Stimulated activated CD4-positive, alpha-beta T cell treated with anti-CD3 and anti-CD28 coated beads, Interleukin-12 subunit alpha, Interleukin-12 subunit beta, amount 100 ng/mL, for 4 hours (primary cell): ENCODE data around the gene GUCD1.

Experiments
- DNase-seq: peaks from one replicate; pipeline ENCODE4 v3.0.0-alpha.2; 2020

Gene GUCD1

DNA sequence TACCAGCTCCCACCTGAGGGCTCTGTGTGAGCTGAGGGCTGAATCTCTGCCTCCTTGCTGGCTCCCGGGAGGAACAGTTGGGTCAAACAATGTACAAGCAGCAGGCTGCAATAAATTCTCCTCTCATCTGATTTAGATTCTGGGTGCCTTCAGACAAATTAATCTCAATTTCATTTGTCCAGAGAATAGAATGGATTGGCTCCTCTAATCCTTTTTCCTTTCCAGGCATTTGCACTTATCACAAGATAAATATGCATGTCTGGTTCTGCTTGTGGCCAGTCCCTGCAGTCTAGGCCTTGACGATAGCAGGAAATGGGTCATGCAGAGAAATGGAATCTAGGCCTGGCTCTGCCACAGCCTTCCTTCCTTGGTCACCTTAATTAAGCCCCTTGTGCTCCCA is 31.1 kb downstream of the GUCD1 start:
- DNase-seq, result no peak

DNA sequence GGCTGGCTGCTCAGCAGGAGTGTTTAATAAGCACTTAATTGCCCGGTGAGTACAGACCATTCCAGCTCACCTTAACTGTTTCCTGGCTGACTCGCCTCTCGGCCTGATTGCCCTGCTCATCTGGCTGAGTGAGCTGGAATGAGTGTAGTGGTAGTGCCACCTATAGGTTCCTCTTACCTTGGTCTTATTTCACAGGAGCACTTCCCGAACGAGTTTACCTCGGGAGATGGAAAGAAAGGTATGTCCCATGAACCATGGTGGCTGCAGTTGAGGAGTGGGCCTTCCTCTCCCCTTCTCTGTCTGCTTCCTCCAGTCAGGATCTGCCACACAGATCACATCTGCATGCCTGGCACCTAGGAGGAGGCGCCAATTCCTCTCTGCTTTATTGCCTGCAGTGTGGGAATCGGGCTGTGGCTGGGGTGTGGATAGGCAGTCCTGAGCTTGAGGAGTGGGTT is 33.1 kb downstream of the GUCD1 start:
- peak; percentile 17 for DNase-seq

DNA sequence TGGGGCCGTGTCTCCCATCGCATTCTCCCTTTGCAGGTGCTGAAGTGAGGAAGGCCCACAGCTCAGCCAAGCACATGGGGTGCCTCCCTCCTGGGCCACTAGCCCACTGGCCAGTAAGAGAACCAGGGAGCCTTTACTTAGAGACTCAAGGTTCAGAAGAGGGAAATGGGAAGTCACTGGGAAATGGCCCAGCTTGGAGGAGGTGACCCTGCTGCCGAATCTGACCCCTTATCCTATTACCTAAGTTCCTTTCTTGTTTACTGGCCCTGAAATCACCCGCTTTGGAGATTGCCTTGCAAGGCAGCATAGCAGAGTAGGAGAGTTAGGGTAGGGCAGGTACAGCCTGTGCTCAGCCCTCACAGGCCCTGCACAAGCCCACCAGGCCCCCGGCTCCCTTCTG is 35.4 kb downstream of the GUCD1 start:
- DNase-seq, result no peak

DNA sequence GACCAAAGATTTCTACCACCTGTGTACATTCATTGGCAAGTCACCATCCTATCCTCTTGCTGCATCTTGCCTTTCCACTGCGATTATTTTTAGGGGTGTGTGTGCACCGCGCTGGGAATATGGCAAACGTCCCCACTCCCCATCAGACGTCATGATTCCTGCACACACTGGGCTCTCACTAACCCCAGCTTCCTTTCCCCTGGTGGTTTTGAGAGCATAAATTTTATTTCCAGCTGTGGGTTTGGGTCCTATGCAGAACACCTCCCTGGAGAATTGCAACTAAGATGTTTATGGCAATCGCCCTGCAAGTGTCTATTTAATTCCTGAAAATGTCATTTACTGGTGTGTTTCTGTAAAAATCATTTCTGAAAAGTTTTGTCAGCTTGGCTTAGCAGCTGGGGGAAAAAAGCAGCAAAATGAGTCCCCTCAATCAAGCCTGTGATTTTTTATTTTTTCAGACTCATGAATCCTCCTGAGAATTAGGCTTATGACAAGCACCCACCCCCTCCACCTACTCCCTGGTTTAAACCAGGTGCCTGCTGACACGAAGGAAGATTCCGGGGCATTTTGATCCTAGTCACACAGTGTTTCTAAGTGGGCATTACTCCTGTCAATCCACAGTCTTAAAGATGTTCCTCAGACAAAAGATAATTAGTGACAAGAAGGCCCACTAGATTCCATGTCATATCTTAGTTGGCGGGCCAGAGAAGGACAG is 36.0 kb downstream of the GUCD1 start:
- no peak for DNase-seq

DNA sequence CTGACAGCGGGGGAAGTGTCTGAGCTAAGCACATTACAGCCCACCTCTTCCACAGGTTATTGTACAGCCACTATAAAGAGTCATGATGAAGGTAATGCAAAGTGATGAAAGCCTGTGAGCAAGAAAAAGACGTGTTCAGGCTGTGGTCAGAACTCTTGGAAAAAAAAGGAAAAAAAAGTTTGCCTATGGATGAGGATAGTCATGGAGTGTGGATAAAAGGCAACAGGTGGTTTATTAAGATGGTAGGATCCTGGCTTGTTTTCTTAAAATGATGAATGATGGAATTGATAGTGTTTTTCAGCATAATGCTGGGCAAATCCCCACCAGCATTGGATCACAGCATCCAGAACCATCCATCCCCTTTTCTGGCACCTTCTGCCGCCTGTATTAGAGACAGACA is 36.7 kb downstream of the GUCD1 start:
- DNase-seq, result no peak

DNA sequence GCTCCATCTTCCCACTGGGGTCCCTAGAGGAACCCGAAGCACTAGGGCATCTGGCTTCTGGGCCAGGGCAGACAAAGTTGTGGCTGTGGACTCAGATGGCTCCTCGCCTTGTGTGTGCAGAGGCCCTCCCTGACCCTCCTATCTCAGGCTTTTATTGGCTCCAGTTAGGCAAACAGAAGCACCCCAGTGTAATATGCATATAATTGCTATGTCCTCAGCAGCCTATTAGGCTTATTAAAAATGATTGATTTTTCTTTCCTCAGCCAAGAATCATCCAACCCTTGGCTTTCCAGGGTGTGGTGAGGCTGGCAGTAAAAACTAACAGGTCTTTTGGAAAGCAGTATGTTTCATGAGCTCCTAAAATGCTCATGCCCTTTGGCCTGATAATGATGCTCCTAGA is 37.5 kb downstream of the GUCD1 start:
- no peak for DNase-seq

DNA sequence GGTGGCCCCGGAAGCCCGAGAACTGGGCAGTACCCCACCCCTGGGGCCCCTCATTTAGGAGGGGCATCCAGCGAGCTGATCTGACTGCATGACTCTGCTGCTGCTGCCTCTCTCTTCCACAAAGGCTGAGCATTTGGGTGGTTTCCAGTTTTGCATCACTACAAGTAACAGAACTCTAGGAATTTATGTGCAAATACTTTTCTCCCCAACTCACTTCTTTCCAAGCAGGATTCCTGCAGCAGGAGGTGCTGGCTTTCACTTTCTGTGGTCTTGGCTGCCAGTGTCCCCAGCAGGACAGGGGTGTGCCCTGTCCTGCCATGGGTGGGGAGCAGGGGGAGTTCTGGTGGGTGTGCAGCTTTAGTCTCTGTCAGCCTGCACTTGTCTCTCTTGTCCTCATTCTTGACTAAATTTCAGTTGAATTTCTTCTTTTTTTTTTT is 38.6 kb downstream of the GUCD1 start:
- DNase-seq, result no peak

DNA sequence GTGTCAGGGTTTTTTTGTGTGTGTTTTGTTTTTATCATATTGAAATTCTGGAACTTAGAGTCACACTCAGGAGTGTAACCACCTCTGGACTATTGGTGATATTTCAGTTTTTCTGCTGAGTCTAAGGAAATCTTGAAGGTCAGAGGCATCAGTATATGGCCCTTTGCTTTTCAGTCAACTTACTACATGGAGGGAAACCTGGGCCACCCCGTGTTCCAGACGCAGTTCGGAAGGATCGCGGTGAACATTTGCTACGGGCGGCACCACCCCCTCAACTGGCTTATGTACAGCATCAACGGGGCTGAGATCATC is 40.0 kb downstream of the GUCD1 start:
- DNase-seq, result no peak

DNA sequence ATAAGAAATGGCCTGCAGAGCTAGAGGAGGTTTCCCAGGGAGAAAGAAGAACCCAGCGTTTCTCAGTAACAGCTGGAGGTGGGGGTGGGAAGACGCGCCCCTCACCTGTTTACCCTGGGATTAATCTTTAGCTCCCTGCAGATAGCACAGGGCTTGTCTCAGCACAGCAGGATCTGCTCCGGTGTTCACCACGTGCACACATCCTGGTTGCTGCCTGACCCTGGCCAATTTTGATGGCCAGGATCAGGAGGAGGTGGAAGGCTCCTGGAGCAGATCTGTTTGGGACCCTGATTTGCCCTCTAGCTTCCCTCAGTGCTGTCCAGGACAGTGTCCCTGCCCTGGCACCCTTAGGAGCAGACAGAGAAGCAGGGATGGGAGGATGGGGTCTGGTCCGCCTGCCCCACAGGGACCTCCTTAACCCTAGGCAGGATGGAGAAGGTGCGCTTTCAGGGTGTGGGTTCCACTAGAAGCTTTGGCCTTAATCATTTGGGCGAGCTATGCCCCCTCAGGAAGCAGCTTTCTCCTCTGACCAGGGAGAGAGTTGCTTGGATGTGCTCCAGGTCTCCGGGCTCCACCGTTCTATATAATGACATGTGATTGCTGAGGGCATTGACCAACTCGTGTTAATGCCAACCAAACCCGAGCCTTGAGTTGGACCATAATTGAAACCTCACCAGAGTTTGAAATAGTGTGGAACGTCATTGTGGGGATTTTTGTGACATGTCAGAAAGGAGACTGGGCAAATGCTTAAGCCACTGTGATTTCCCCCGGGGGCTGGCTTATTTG is 40.5 kb downstream of the GUCD1 start:
- DNase-seq, result no peak

DNA sequence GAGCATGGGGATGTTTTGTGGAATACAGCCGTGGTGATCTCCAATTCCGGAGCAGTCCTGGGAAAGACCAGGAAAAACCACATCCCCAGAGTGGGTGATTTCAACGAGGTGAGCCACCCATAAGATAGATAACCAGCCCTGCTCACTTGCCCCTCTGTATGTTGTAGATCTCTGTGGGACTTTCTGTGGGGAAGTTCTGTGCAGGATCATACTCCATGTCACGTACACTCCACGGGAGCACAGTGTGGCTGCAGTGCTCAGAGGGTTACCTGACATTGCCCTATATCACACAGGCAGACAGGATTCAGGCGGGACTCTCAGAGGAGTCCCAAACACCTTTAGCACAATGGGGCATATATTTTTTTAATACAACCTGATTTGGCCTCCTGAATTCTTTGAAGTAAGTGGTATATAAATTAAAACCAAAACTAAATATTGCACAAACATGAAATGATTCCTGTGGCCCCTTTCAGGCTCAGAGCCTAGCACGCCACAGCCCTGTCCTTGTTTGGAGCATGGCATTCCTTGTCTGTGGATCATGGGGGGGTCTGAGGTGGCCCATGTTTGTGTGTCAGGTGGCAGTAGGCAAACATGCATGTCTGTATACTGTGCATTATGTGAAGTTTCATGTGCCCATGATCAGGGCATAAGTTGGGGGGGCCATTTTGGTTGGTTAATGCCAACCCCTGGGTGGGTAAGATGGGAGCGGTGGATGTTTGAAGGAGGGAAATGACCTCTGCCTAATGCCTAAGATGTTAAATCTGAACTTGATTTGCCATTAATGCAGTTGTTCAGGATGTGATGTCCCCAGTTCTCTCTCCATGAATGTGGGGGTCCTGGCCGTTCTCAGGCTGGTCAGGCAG is 41.3 kb downstream of the GUCD1 start:
- no peak for DNase-seq

DNA sequence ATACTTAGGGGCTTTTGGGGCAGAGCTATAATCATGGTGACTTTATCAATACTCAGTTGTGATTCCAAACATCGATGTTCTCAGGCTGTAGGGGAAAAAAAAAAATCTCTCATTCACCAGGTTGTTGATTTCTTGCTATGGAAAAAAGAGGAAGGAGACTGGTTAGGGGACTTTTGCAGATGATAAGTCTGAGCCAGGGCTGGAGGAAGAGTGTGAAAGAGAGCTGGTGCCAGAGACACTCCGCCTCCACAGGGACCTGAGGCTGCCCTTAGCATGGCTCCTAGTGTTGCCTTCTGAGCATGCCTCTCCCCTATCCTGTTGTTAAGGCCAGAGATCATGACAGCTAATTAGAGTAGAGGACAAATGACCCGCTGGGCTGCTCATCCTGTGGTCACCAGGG is 42.9 kb downstream of the GUCD1 start:
- no peak for DNase-seq

DNA sequence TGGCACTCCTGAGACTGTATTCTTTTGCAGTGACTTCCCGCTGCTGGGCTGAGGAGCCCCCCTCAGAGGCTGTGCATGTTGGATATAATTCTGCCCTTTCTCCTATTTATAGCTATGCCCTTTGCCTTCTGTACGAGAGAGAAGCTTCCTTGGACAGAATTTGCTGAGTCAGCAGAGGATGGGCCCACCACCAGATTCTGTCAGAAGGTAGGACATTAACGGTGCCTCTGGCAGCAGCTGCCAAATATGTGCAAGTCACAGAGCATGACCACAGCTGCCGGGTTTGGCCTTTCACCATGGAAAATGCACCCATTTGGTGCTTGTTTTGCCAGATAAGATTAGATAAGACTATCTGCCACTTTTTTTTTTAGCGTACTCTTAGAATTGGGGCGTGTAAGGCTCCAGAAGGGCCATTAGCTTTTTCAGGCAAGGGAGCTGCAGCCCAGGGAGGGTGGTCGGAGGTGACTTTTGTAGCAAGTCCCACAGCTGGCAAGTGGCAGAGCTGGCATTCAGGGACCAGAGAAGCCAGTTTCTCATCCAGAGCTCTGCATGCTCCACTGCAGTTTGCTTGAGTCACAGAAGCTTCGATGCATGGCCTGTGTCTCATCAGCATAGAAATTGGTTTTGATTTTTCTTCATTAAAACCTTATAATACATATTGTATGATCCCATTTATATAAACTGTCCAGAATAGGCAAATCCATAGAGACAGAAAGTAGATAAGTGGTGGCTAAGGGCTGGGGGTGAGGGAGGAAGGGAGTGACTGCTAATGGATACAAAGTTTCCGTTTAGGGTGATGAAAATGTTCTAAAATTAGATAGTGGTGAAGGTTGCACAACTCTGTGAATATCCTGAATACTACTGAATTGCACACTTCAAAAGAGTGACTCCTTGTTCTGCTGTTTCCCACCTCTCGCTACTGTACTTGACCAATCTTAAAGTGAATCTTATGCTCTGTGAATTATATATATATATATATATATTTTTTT is 44.0 kb downstream of the GUCD1 start:
- no peak for DNase-seq

DNA sequence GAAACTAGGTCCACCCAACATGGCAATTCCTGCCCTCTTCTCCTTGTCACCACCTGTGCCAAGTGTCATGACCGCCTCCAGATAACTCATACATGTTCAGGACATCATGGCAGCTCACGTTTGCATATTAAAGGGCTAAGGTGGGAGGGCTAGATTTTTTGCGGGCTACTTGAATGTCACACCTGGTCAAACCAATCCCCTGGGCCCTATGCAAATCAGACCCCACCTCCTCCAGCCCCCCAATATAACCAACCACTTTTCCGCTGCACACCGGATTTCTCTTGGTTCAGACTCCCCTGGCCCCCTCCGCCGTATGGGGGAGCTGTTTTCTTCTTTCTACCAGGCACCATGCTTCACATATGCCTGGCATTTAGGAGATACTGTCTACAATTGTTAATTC is 47.2 kb downstream of the GUCD1 start:
- no peak for DNase-seq

DNA sequence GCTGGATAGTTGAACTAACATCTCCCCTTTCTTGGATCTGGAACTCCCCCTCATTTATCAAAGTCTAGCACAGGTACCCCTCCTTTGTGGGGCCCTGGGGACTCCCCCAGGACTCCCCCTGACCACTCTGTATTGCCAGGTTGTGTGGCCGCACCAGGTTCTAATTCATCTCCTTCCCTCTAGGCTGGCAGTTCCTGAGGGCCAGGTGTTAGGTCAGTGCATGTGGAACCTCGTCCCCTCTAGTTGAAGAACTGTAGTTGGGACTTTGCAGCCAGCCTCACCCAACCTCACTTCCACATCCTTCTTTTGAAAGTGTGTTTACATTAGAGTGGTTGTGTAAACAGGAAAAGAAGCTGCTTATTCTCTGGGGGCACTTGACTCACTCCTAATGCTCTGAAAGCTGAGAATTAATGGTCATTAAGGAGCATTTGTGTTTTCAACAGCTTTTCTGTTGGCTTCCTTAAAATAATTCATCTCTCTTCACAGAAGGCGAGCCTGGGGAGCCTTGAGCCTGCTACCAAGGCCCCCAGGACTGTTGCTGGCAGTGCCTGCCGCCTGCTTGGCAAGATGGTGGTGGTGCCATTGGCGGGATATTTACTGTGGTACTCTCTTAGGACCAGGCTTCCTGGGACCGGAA is 48.0 kb downstream of the GUCD1 start:
- DNase-seq, result no peak

DNA sequence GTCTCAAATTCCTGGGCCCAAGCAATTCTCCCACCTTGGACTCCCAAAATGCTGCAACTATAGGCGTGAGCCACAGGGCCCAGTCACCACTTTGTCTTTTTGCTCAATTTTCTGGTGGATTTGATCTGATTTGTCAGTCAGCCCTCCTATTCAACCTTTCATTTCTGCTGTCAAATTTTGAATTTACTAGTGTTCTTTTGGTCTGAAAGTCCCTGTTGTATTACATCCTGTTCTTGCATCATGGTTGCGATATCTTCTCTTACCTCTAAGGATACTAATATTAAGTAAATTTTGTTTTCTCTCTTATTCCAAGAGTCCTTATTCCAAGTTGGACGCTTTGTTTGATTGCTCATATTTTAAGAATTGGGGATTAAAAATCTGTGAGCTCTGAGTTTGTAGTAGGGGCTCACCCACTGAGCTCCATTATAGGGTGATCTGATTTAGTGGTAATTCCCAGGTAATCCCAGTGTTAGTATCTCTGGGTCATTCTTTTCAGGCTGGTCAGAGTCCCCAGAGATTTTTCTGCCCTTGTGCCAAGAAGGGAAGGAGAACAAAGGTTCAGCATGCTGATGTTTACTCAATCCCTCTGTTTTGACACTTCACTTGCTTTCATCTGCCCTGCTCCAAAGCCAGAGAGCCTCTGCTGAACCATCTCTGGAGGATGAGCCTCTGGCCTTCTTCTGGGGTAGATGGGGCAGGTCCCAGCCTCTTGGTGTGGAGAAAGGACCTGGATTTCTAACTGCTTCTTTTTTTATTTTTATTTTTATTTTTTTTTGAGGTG is 49.8 kb downstream of the GUCD1 start:
- DNase-seq, result no peak

DNA sequence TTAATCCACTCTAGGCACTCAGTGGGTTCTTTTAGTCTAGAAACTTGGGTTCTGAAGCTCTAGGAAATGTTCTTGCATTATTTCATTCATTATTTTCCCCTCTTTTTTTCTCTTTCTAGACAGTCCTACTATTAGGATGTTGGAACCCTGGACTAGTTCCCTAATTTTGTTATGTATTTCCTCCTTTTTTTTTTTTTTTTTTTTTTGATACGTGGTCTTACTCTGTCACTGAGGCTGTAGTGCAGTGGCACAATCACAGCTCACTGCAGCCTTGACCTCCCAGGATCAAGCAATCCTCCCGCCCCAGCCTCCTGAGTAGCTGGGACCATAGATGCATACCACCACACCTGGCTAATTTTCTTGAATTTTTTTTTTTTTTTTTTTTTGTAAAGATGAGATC is 50.4 kb downstream of the GUCD1 start:
- no peak for DNase-seq

DNA sequence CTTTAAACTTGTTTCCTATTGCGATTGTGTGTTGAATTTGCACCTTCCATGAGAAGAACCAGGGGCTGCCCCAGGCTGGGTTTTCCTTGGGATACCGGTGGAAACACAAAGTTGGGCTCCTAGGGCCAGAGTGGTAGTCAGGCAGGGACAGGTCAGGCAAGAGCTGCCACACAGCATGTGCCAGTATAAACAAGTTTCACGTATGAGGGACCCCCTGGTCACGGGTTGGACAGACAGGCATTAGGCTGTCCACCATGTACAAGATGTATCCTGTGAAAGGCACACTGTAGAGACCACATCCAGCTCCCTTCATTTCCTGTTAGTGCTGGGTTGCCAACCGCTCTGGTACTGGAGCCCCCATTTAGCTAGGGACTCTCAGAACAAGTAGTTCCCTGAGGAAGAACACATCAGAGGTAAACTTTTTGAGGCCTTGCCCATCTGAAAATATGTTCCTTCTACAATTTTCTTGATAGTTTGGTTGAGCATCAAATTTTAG is 51.0 kb downstream of the GUCD1 start:
- DNase-seq, result no peak

DNA sequence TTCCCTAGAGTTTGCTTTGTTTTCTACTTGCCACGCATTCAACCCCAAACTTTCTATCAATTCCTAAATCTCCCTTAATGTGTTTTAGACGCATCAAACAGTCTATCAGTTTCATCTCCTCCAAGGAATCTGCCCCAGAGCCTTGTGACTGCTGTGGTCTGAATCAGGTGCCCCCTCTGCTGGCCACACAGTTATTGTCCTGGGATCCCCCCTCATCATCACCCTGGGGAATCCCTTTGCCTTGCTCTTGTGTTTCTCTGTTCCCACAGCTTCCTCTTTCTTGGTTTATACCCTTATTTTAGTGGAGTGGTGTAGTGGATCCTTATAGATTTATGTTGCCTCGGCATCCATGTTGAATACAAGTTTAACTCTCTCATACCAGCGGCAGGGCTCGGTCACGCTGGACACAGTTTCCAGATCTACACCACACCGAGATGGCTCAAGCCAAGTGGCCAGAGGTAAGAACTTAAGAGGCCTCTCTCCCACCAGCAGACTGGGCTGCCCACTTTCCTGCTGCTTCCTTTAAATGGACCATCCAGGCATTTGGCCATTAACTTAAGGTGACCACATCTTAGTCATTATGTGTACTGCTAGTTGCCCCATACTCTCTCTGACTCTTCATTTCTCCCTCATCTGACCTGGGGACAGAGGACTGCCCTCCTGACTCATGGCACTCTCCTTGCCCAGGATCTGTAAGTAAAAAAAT is 51.6 kb downstream of the GUCD1 start:
- peak; percentile 59 for DNase-seq

DNA sequence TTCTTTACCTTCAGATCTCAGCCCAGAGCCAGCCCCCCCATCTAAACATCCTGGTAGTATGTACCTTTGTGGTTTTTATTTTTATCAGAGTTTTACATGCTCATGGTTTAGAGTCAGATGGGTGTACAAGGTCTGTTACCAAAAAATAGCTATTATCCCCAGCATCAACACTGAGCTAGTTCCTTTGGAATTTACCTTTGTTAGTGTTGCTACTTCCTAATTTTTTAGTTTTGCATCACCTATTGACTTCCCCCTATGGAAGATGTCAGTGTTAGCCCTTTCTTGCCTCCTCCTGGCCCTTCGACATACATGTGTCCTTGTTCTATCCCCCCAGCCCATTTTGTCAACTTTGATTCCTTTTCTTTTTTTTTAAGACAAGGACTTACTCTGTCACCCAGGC is 52.4 kb downstream of the GUCD1 start:
- DNase-seq, result no peak

DNA sequence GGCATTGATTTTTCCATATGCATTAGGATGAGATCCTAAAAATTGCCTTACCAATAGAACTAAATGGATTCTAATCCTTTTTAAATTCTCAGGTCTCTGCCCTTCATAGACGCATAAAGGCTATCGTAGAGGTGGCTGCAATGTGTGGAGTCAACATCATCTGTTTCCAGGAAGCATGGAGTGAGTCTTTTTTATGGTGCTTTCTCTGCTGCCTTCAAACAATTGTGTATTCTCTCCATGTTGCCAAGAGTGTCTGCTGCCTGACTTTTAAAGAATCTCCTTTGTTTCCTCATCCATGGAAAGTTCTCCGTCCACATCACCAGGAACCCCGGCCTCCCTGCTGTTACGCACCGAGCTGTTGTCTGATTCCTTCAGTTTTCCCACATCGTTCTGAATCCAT is 52.9 kb downstream of the GUCD1 start:
- no peak for DNase-seq
